HepG2 (cell line): ENCODE results near the gene APEX2. TPM values are rescaled to one million over a fixed set of nuclear protein-coding genes. Genes with fewer than 3 reads are reported as not detected.

Experiments used
- ATAC-seq: fragments of 200-7000 bp; cut with Tn5 transposase; 3 replicates; pipeline ENCODE4 v1.9.1; 2020; ENCODE audit warnings: mild to moderate bottlenecking, moderate library complexity
- BruUV-seq: library from RNA; stranded (reverse); fragments of 400-500 nt; replicated peaks from 2 replicates; lab custom pipeline; 2021; lab: Mats Ljungman, UMichigan
- CTCF ChIA-PET: fragments of 300-600 bp; formaldehyde crosslinking; extraction: SDS; loops from one replicate; lab custom pipeline; 2021; ENCODE audit warnings: low total read pairs, inconsistent platforms, low intra/inter-chr PET ratio; lab: Yijun Ruan, JAX
- POLR2A ChIA-PET: fragments of 350-600 bp; sonication (Branson Sonifier 250); formaldehyde crosslinking; loops from one replicate; lab custom pipeline; 2020; ENCODE audit warnings: antibody characterized with exemption, inconsistent platforms; lab: Yijun Ruan, JAX
- DNase-seq: peaks from one replicate; pipeline ENCODE4 v3.0.0-alpha.2; 2015; ENCODE audit warnings: low spot score
- FAIRE-seq: peaks from 3 replicates; lab custom pipeline; 2011; peaks lifted over from hg19 to GRCh38; lab: Jason Lieb, UNC
- H2AFZ ChIP-seq: one replicate; pipeline ENCODE4 v1.6.1; 2011; ENCODE audit warnings: low read length, inconsistent platforms
- H3K27ac ChIP-seq: fragments of 300-600 bp; 3 replicates; pipeline ENCODE4 v1.8.0; 2011; ENCODE audit warnings: mixed run types, mild to moderate bottlenecking, mixed read lengths, low read length, inconsistent platforms; ENCODE audit not compliant: insufficient read depth; ENCODE audit errors: extremely low read length
- H3K27me3 ChIP-seq, 2 experiments: fragments of 200-600 bp in 1 of 2; 2 replicates in 1 of 2; 3 replicates in 1 of 2; pipeline versions ENCODE4 v1.6.0 to v1.8.0; 2011; ENCODE audit warnings: low read length in 2 of 2, mild to moderate bottlenecking in 2 of 2, moderate library complexity in 2 of 2, inconsistent platforms in 1 of 2; ENCODE audit not compliant: insufficient read depth in 2 of 2, control insufficient read depth in 1 of 2
- H3K36me3 ChIP-seq, 2 experiments: fragments of 200-600 bp in 1 of 2; replicated peaks in 1 of 2; 2 replicates in 1 of 2; 3 replicates in 1 of 2; pipeline versions ENCODE4 v1.5.1 to v1.8.0; 2011; ENCODE audit warnings: low read length in 2 of 2, inconsistent platforms in 1 of 2; ENCODE audit not compliant: insufficient read depth in 2 of 2, control insufficient read depth in 1 of 2
- H3K4me1 ChIP-seq: 2 replicates; pipeline ENCODE4 v1.5.1; 2012; ENCODE audit warnings: low read length, inconsistent platforms; ENCODE audit not compliant: insufficient read depth
- H3K4me2 ChIP-seq: 2 replicates; pipeline ENCODE4 v1.6.0; 2011; ENCODE audit warnings: low read depth, low read length, inconsistent platforms
- H3K4me3 ChIP-seq, 3 experiments: fragments of 200-600 bp in 1 of 3; sonication (generic), shearing (Covaris generic) in 1 of 3; replicated peaks in 1 of 3; 2 replicates each; pipeline ENCODE4 v1.5.1; 2011 to 2016; ENCODE audit warnings: low read length in 3 of 3, inconsistent platforms in 2 of 3, low read depth in 2 of 3, mild to moderate bottlenecking in 2 of 3, control low read depth in 1 of 3, mixed read lengths in 1 of 3; ENCODE audit not compliant: insufficient read depth in 1 of 3
- H3K79me2 ChIP-seq: one replicate; pipeline ENCODE4 v1.6.1; 2011; ENCODE audit warnings: low read length, inconsistent platforms; ENCODE audit not compliant: insufficient read depth
- H3K9ac ChIP-seq: 2 replicates; pipeline ENCODE4 v1.6.0; 2011; ENCODE audit warnings: mild to moderate bottlenecking, low read depth, low read length, inconsistent platforms; ENCODE audit not compliant: insufficient read depth
- H3K9me3 ChIP-seq: 2 replicates; pipeline ENCODE4 v1.5.1; 2012; ENCODE audit warnings: mild to moderate bottlenecking, low read length
- H4K20me1 ChIP-seq: 2 replicates; pipeline ENCODE4 v1.6.0; 2011; ENCODE audit warnings: inconsistent platforms, mild to moderate bottlenecking, low read length, moderate library complexity; ENCODE audit not compliant: insufficient read depth
- CSRNP2 ChIP-seq: sonication (generic); formaldehyde crosslinking; conservative IDR thresholded peaks from 2 replicates; pipeline ENCODE4 v1.8.0; 2022; ENCODE audit warnings: low read depth, missing genetic modification reagents
- KLF6 ChIP-seq: IDR thresholded peaks from 2 replicates; pipeline ENCODE4 v1.8.0; 2016; ENCODE audit warnings: missing biosample characterization, missing genetic modification reagents
- MAFF ChIP-seq: IDR thresholded peaks from 2 replicates; pipeline ENCODE4 v1.6.1; 2011; ENCODE audit warnings: low read depth, low read length, improper control_type of control experiment
- MAFK ChIP-seq, 2 experiments: IDR thresholded peaks in 1 of 2; conservative IDR thresholded peaks in 1 of 2; 2 replicates each; pipeline ENCODE4 v1.6.1; 2011; ENCODE audit warnings: improper control_type of control experiment in 2 of 2, low read length in 2 of 2
- MZF1 ChIP-seq: sonication (generic); formaldehyde crosslinking; IDR thresholded peaks from 2 replicates; pipeline ENCODE4 v1.8.1; 2023; ENCODE audit warnings: mild to moderate bottlenecking, missing genetic modification reagents, borderline replicate concordance
- NCOR1 ChIP-seq: fragments of 200-600 bp; sonication (generic); IDR thresholded peaks from 2 replicates; pipeline ENCODE4 v1.7.0; 2017; ENCODE audit warnings: antibody characterized with exemption, low read length, borderline replicate concordance
- RFX5 ChIP-seq: IDR thresholded peaks from 2 replicates; pipeline ENCODE4 v1.6.1; 2011; ENCODE audit warnings: low read depth, low read length, improper control_type of control experiment
- SRY ChIP-seq: sonication (generic); formaldehyde crosslinking; IDR thresholded peaks from 2 replicates; pipeline ENCODE4 v1.8.0; 2022; ENCODE audit warnings: mild to moderate bottlenecking, missing genetic modification reagents
- TGIF2 ChIP-seq: IDR thresholded peaks from 2 replicates; pipeline ENCODE4 v1.6.1; 2016; ENCODE audit warnings: control low read depth, missing compliant biosample characterization
- UBTF ChIP-seq: sonication (generic); formaldehyde crosslinking; IDR thresholded peaks from 2 replicates; pipeline ENCODE4 v1.4.0; 2020; ENCODE audit warnings: mild to moderate bottlenecking, missing genetic modification reagents
- YEATS2 ChIP-seq: sonication (generic); formaldehyde crosslinking; IDR thresholded peaks from 2 replicates; pipeline ENCODE4 v1.4.0; 2020; ENCODE audit warnings: missing genetic modification reagents, borderline replicate concordance
- ZBTB14 ChIP-seq: sonication (generic); formaldehyde crosslinking; IDR thresholded peaks from 2 replicates; pipeline ENCODE4 v1.4.0; 2020; ENCODE audit warnings: missing genetic modification reagents
- ZNF138 ChIP-seq: sonication (generic); formaldehyde crosslinking; IDR thresholded peaks from 2 replicates; pipeline ENCODE4 v1.5.0; 2020; ENCODE audit warnings: mild to moderate bottlenecking, low read depth, missing genetic modification reagents
- ZNF205 ChIP-seq: IDR thresholded peaks from 2 replicates; pipeline ENCODE4 v1.6.1; 2018; ENCODE audit warnings: missing biosample characterization, missing genetic modification reagents
- ZNF30 ChIP-seq: sonication (generic); formaldehyde crosslinking; IDR thresholded peaks from 2 replicates; pipeline ENCODE4 v1.5.0; 2020; ENCODE audit warnings: mild to moderate bottlenecking, missing genetic modification reagents
- WGBS: methylation state at CpG from one replicate; pipeline ENCODE4 v1.1.6; 2017; ENCODE audit warnings: low lambda C conversion rate; 5-methylcytosine and 5-hydroxymethylcytosine counted together
- in situ Hi-C: cut with HindIII; loops from 2 replicates; pipeline ENCODE4 v1.10.0; 2017; ENCODE audit warnings: low pct_unique_long_range_greater_than_20kb; ENCODE audit not compliant: extremely low pct_ligation_motif_present
- intact Hi-C: fragments of 100-400 bp; cut with micrococcal nuclease; formaldehyde crosslinking; loops from one replicate; pipeline ENCODE4 v1.10.0; 2022; ENCODE audit not compliant: unreplicated experiment
- polyA plus RNA-seq, 8 experiments: library from polyadenylated mRNA; depleted of rRNA in 3 of 8; stranded (reverse) in 7 of 8; unstranded in 1 of 8; fragments of >200 nt; fragmentation: Illumina TruSeq in 4 of 8; extraction: Trizol in 4 of 8; gene quantifications; 2 replicates each; pipeline versions ENCODE4 v1.2.1 to v1.2.3, GENCODE V29; 2011 to 2016; ENCODE audit warnings: low read depth in 4 of 8, missing spikeins in 1 of 8, mixed read lengths in 1 of 8; ENCODE audit not compliant: insufficient read depth in 1 of 8
- total RNA-seq, 5 experiments: library from RNA; depleted of rRNA; stranded (reverse); fragments of >200 nt; fragmentation: Illumina TruSeq; extraction: Trizol; gene quantifications; 2 replicates each; pipeline ENCODE4 v1.2.3, GENCODE V29; 2016; ENCODE audit warnings: low read depth in 1 of 5

The APEX2 gene
- total and polyA plus RNA-seq, 2 of the 13 experiments (the other 11 are each of a cell fraction or from before 2014, with no cell fraction given): 12.7 to 17.8 TPM

DNA sequence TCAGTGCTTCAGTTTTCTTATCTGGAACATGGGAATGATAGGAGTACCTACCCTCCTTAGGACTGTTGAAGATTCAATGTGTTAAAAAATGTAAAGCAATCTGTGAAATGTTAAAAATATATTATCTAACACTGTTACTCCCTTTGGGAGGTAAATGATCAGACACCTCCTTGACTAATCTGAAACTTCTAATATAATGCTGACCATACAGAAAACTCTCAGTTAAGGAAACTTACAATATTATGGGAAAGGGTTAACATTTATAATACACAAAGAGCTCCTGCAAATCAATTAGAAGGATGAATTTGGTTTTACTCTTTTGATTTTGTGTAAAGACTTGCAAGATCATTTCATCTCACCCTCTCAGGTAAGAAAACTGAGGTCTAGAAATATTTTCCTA is 4.5 kb upstream of the APEX2 start:
- ChIA-PET CTCF (no interaction called here), POLR2A (interaction anchor here (1.0 to 2.1 kb wide), 2 partner anchors 12 to 16 kb away, joined by 3 to 16 read pairs; no protein-coding TSS in a partner anchor)
- Histone ChIP-seq H2AFZ (no peak overlapping the region), H4K20me1 (no peaks in the 10 kb centered on the region), H3K79me2 (peaks cover 4% of the 10 kb centered on the region), H3K9ac (no peak overlapping the region), H3K27ac (no peak overlapping the region), H3K4me3 (no peak overlapping the region), H3K4me2 (no peak overlapping the region), H3K27me3 (no peaks in the 10 kb centered on the region; a peak in 1 of 5 replicates), H3K9me3 (no peaks in the 10 kb centered on the region), H3K4me1 (peaks cover 64% of the 10 kb centered on the region), H3K36me3 (no peaks in the 10 kb centered on the region)
- intact Hi-C loops: loop anchor here (2.0 kb wide), 1 partner anchor 75 kb away; the partner anchor contains the start of gene TRO
- BruUV-seq: no TSS peak
- DNase-seq (no peak), FAIRE-seq (no peak), ATAC-seq (no peak)
- 0 out of 2 replicates have a peak, but pooled peaks have one; percentile 25 for TF ChIP-seq MAFF
- no peak for TF ChIP-seq ZNF205 (CRISPR knock-in tag)
- no peak for TF ChIP-seq KLF6 (CRISPR knock-in tag)
- TF ChIP-seq MAFK (conservative IDR thresholded peaks at IDR 0.05 in 1 of 2, IDR thresholded peaks at IDR 0.05 in 1 of 2; ENCODE audit: low read length in 2 of 2): peak; percentile 40 to 66; a peak in 3 of 4 replicates
- in situ Hi-C loops: no loop called here

DNA sequence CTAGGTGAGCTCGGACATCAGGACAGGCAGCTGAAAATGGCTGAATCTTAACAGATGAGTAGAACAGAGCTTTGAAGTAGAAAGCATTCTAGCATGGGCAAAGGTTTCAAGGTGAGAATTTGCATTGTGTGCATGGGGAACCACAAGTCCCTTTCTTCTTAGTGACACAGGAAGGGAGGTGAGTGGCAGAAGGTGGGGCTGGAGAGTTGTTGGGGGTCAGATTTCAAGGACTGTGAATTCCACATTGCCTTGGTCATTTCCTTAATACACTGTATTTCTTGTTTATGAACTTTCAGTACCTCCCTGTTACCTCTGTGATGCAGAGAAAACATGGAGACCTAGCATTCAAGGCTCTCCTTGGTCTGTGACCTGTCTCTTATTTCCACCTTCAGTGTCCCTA is 4.1 kb downstream of the APEX2 start:
- ChIA-PET POLR2A (no interaction called here), CTCF (no interaction called here)
- in situ Hi-C loops: no loop called here
- Histone ChIP-seq H4K20me1 (no peaks in the 10 kb centered on the region), H3K27ac (no peak overlapping the region), H3K9me3 (no peaks in the 10 kb centered on the region), H3K4me3 (no peak overlapping the region), H3K4me1 (peaks cover 52% of the 10 kb centered on the region), H3K9ac (no peak overlapping the region), H3K27me3 (no peaks in the 10 kb centered on the region; a peak in 1 of 5 replicates), H3K79me2 (peaks cover 10% of the 10 kb centered on the region), H3K36me3 (peaks cover 0 to 5% of the 10 kb centered on the region in 2 experiments; a peak in 3 of 5 replicates), H2AFZ (no peak overlapping the region), H3K4me2 (no peak overlapping the region)
- no peak for ATAC-seq
- intact Hi-C loops: no loop called here
- no peak for DNase-seq
- FAIRE-seq: no peak
- BruUV-seq: no TSS peak
- 100% methylated on average over 1 of the region's 1 CpG for WGBS
- TF ChIP-seq MZF1 (CRISPR knock-in tag) (no peak), ZNF138 (CRISPR knock-in tag) (no peak), CSRNP2 (no peak), NCOR1 (no peak), UBTF (CRISPR knock-in tag) (no peak), ZNF30 (CRISPR knock-in tag) (no peak), ZBTB14 (no peak), RFX5 (no peak), TGIF2 (CRISPR knock-in tag) (no peak), SRY (CRISPR knock-in tag) (no peak), YEATS2 (CRISPR knock-in tag) (no peak)
